ENCODE results near the gene EDC4. TPM values are rescaled to one million over a fixed set of nuclear protein-coding genes. Genes with fewer than 3 reads are reported as not detected.
"Not testable (repeated sequence)": the region's sequence is repeated elsewhere in the genome, so short reads cannot be mapped to it uniquely, and the experiment has no call there.

Gene EDC4
- total RNA-seq, 4 donors from 2014 or later, result 43.8 to 72.6 (median 53.5) TPM

- ATAC-seq, result peak; percentile 90
- Histone ChIP-seq H3K9me3 (no peaks in the 10 kb centered on the region), H3K4me3 (no peak overlapping the region), H3K36me3 (peaks cover 0 to 38% of the 10 kb centered on the region in 2 donors), H3K27ac (peak overlapping the region; percentile 65 to 90 (median 84)), H3K4me1 (peaks cover 2 to 67% (median 34%) of the 10 kb centered on the region in 3 donors), H3K27me3 (no peaks in the 10 kb centered on the region)
- WGBS, 2 donors (ENCODE audit: low coverage in 1 of 2), result 20 to 71% methylated on average over 3 to 8 of the region's 11 CpGs
- TF ChIP-seq POLR2A (IDR thresholded peaks at IDR 0.05) (no peak), POLR2AphosphoS5 (IDR thresholded peaks at IDR 0.05) (peak; percentile 70), CTCF (IDR thresholded peaks at IDR 0.05) (no peak), EP300 (IDR thresholded peaks at IDR 0.05) (no peak)
These were observed 9.9 kb upstream of the EDC4 start for GRCh38 chr16:67862623-67863583.

- not testable (repeated sequence) for ATAC-seq, H3K9me3 ChIP-seq, H3K27me3 ChIP-seq, H3K4me3 ChIP-seq
- Histone ChIP-seq H3K27ac (peak overlapping the region in 3 of 4 donors; percentile 83 to 90 (median 86)), H3K36me3 (peaks cover 0 to 50% of the 10 kb centered on the region in 2 donors), H3K4me1 (peaks cover 2 to 55% (median 27%) of the 10 kb centered on the region in 3 donors)
- WGBS, 2 donors (ENCODE audit: low coverage in 1 of 2), result 85% methylated on average over 4 of the region's 6 CpGs; no CpG with 5 or more reads in 1 of the 2 donors
These were observed 8.8 kb upstream of the EDC4 start for GRCh38 chr16:67864044-67864443.

- no peaks in the 10 kb centered on the region for H3K9me3 ChIP-seq
- ATAC-seq, result no peak
- peaks cover 0 to 55% of the 10 kb centered on the region in 2 donors for H3K36me3 ChIP-seq
- peak overlapping the region in 2 of 4 donors; percentile 6 to 86 for H3K27ac ChIP-seq
- H3K4me1 ChIP-seq, result peaks cover 2 to 55% (median 27%) of the 10 kb centered on the region in 3 donors
- TF ChIP-seq EP300 (IDR thresholded peaks at IDR 0.05) (no peak), POLR2A (IDR thresholded peaks at IDR 0.05) (no peak), POLR2AphosphoS5 (IDR thresholded peaks at IDR 0.05) (no peak), CTCF (IDR thresholded peaks at IDR 0.05) (no peak)
- H3K4me3 ChIP-seq, result no peak overlapping the region
- H3K27me3 ChIP-seq, result no peaks in the 10 kb centered on the region
- 60% methylated on average over 1 of the region's 2 CpGs; no CpG with 5 or more reads in 1 of the 2 donors for WGBS, 2 donors (ENCODE audit: low coverage in 1 of 2)
These were observed 8.3 kb upstream of the EDC4 start for GRCh38 chr16:67864594-67864993.

- ATAC-seq, result no peak
- H3K27me3 ChIP-seq, result no peaks in the 10 kb centered on the region
- TF ChIP-seq POLR2A (IDR thresholded peaks at IDR 0.05) (no peak), CTCF (IDR thresholded peaks at IDR 0.05) (peak in 3 of 4 experiments; percentile 18 to 37 (median 24)), EP300 (IDR thresholded peaks at IDR 0.05) (no peak), POLR2AphosphoS5 (IDR thresholded peaks at IDR 0.05) (no peak)
- H3K4me1 ChIP-seq, result peaks cover 2 to 52% (median 27%) of the 10 kb centered on the region in 3 donors
- no peaks in the 10 kb centered on the region for H3K9me3 ChIP-seq
- peak overlapping the region in 1 of 4 donors; percentile 6 for H3K27ac ChIP-seq
- WGBS, 2 donors (ENCODE audit: low coverage in 1 of 2), result 100% methylated on average over 2 of the region's 2 CpGs; no CpG with 5 or more reads in 1 of the 2 donors
- no peak overlapping the region for H3K4me3 ChIP-seq
- H3K36me3 ChIP-seq, result peaks cover 0 to 62% of the 10 kb centered on the region in 2 donors
These were observed 7.5 kb upstream of the EDC4 start for GRCh38 chr16:67865318-67865717.

- 95 to 100% methylated on average over 1 to 5 of the region's 6 CpGs for WGBS, 2 donors (ENCODE audit: low coverage in 1 of 2)
- Histone ChIP-seq H3K27me3 (no peaks in the 10 kb centered on the region), H3K36me3 (peaks cover 0 to 71% of the 10 kb centered on the region in 2 donors), H3K4me3 (no peak overlapping the region), H3K4me1 (peaks cover 2 to 31% (median 12%) of the 10 kb centered on the region in 3 donors), H3K27ac (no peak overlapping the region), H3K9me3 (no peaks in the 10 kb centered on the region)
- ATAC-seq, result no peak
- TF ChIP-seq EP300 (IDR thresholded peaks at IDR 0.05) (no peak), CTCF (IDR thresholded peaks at IDR 0.05) (no peak), POLR2AphosphoS5 (IDR thresholded peaks at IDR 0.05) (no peak), POLR2A (IDR thresholded peaks at IDR 0.05) (no peak)
These were observed 4.6 kb upstream of the EDC4 start for GRCh38 chr16:67868290-67868689.

All from gastroesophageal sphincter (tissue), 4 donors.